HG02884 (cell line): ENCODE results near the gene NTRK3.

ENCODE experiments used
- ATAC-seq: cut with Tn5 transposase; IDR thresholded peaks from one replicate; pipeline ENCODE4 v1.9.1; 2021; ENCODE audit warnings: mild to moderate bottlenecking, moderate library complexity; ENCODE audit not compliant: unreplicated experiment

The NTRK3 gene

GRCh38 chr15:88256279-88257230 is at the start of gene NTRK3:
Gene NTRK3, minus strand, starts transcription at chr15:88256739. Its CDS starts 586 bp downstream, at chr15:88256153.
- no peak for ATAC-seq

- no peak for ATAC-seq
Measured at GRCh38 chr15:88303395-88303794, 46.9 kb upstream of the NTRK3 start.

- ATAC-seq: no peak
Measured at GRCh38 chr15:88302373-88302772, 45.8 kb upstream of the NTRK3 start.

- ATAC-seq: no peak
Measured at GRCh38 chr15:88301311-88301710, 44.8 kb upstream of the NTRK3 start.

- no peak for ATAC-seq
Measured at GRCh38 chr15:88300861-88301260, 44.3 kb upstream of the NTRK3 start.

GRCh38 chr15:88300089-88300488 is 43.5 kb upstream of the NTRK3 start:
- no peak for ATAC-seq

- no peak for ATAC-seq
Measured at GRCh38 chr15:88299497-88299896, 43.0 kb upstream of the NTRK3 start.

- no peak for ATAC-seq
Measured at GRCh38 chr15:88288661-88289060, 32.1 kb upstream of the NTRK3 start.

- no peak for ATAC-seq
Measured at GRCh38 chr15:88288206-88288605, 31.7 kb upstream of the NTRK3 start.

- ATAC-seq: no peak
Measured at GRCh38 chr15:88284318-88284998, 27.9 kb upstream of the NTRK3 start.

- ATAC-seq: no peak
Measured at GRCh38 chr15:88282614-88283013, 26.1 kb upstream of the NTRK3 start.

GRCh38 chr15:88276821-88277410 is 20.4 kb upstream of the NTRK3 start:
- no peak for ATAC-seq

- no peak for ATAC-seq
Measured at GRCh38 chr15:88275804-88276203, 19.3 kb upstream of the NTRK3 start.

- ATAC-seq: peak; percentile 81
Measured at GRCh38 chr15:88274553-88275460, 18.3 kb upstream of the NTRK3 start.

GRCh38 chr15:88272421-88272820 is 15.9 kb upstream of the NTRK3 start:
- no peak for ATAC-seq

- no peak for ATAC-seq
Measured at GRCh38 chr15:88269356-88270062, 13.0 kb upstream of the NTRK3 start.

GRCh38 chr15:88267720-88268119 is 11.2 kb upstream of the NTRK3 start:
- ATAC-seq: no peak

GRCh38 chr15:88266170-88266569 is 9.6 kb upstream of the NTRK3 start:
- no peak for ATAC-seq

- ATAC-seq: no peak
Measured at GRCh38 chr15:88264622-88265021, 8.1 kb upstream of the NTRK3 start.

- ATAC-seq: no peak
Measured at GRCh38 chr15:88262064-88262463, 5.5 kb upstream of the NTRK3 start.
